Coronary artery (tissue), 2 donors: Measurements from ENCODE around the gene POMT2.

ENCODE experiments used
- DNase-seq: peaks from one replicate; pipeline ENCODE4 v3.0.0-alpha.2; 2017; ENCODE audit warnings: low spot score
- H3K27ac ChIP-seq, 2 donors: fragments of 200-600 bp; sonication (generic); one replicate each; pipeline ENCODE4 v1.5.1; 2016 to 2019
- H3K4me3 ChIP-seq: fragments of 200-600 bp; sonication (generic); 2 replicates; pipeline ENCODE4 v1.5.1; 2016; ENCODE audit warnings: mild to moderate bottlenecking, moderate library complexity
- CTCF ChIP-seq: fragments of 200-600 bp; sonication (generic); IDR thresholded peaks from one replicate; pipeline ENCODE4 v1.5.1; 2019; ENCODE audit warnings: antibody characterized with exemption

POMT2 gene

GRCh38 chr14:77310026-77310425, 10.7 kb downstream of the POMT2 start:
- TF ChIP-seq CTCF: no peak
- DNase-seq: no peak
- Histone ChIP-seq H3K27ac (no peak overlapping the region), H3K4me3 (no peak overlapping the region)

GRCh38 chr14:77309131-77309530, 11.6 kb downstream of the POMT2 start:
- no peak for TF ChIP-seq CTCF
- no peak overlapping the region for H3K4me3 ChIP-seq
- no peak for DNase-seq
- no peak overlapping the region for H3K27ac ChIP-seq

- DNase-seq: no peak
- Histone ChIP-seq H3K4me3 (peak overlapping the region; percentile 8), H3K27ac (peak overlapping the region; percentile 61 to 76)
- TF ChIP-seq CTCF: no peak
These were observed 13.7 kb downstream of the POMT2 start for GRCh38 chr14:77306851-77307496.

- no peak for TF ChIP-seq CTCF
- no peak for DNase-seq
- Histone ChIP-seq H3K4me3 (no peak overlapping the region), H3K27ac (peak overlapping the region; percentile 61 to 76)
These were observed 14.3 kb downstream of the POMT2 start for GRCh38 chr14:77306416-77306815.

- Histone ChIP-seq H3K4me3 (no peak overlapping the region), H3K27ac (peak overlapping the region in 1 of 2 donors; percentile 76)
- no peak for DNase-seq
- TF ChIP-seq CTCF: no peak
These were observed 15.0 kb downstream of the POMT2 start for GRCh38 chr14:77305696-77306095.

GRCh38 chr14:77303417-77304156, 17.1 kb downstream of the POMT2 start:
- DNase-seq: no peak
- H3K4me3 ChIP-seq: no peak overlapping the region
- TF ChIP-seq CTCF: no peak
- peak overlapping the region in 1 of 2 donors; percentile 61 for H3K27ac ChIP-seq

GRCh38 chr14:77302926-77303325, 17.8 kb downstream of the POMT2 start:
- no peak for DNase-seq
- H3K4me3 ChIP-seq: no peak overlapping the region
- TF ChIP-seq CTCF: no peak
- H3K27ac ChIP-seq: peak overlapping the region in 1 of 2 donors; percentile 61
